IMR-90 (cell line): Measurements from ENCODE around the gene RFX1.

ENCODE experiments used
- CHD1 ChIP-seq: IDR thresholded peaks from 2 replicates; pipeline ENCODE4 v1.6.1; 2012; ENCODE audit warnings: low read depth, low read length, improper control_type of control experiment
- CTCF ChIP-seq: conservative IDR thresholded peaks from 2 replicates; pipeline ENCODE4 v1.5.1; 2012; ENCODE audit warnings: mild to moderate bottlenecking, low read depth, low read length, improper control_type of control experiment
- MXI1 ChIP-seq: IDR thresholded peaks from 2 replicates; pipeline ENCODE4 v1.6.1; 2012; ENCODE audit warnings: low read depth, mild to moderate bottlenecking, low read length, moderate library complexity, borderline replicate concordance
- POLR2A ChIP-seq: IDR thresholded peaks from 2 replicates; pipeline ENCODE4 v1.6.1; 2012; ENCODE audit warnings: mild to moderate bottlenecking, low read depth, low read length
- RFX5 ChIP-seq: IDR thresholded peaks from 2 replicates; pipeline ENCODE4 v1.8.0; 2012; ENCODE audit warnings: low read depth, mild to moderate bottlenecking, low read length, moderate library complexity

GRCh38 chr19:13952154-13952930 is 53.8 kb downstream of the RFX1 start, which contains the start of gene DCAF15:
- TF ChIP-seq CHD1 (no peak), CTCF (no peak), POLR2A (peak; percentile 47; the same call in 1 of the 2 replicates), MXI1 (no peak), RFX5 (0 out of 2 replicates have a peak, but pooled peaks have one; percentile 12)
